GM23248 (cell line): ENCODE measurements around the gene KDM5C. TPM values are rescaled to one million over a fixed set of nuclear protein-coding genes. Genes with fewer than 3 reads are reported as not detected.
A peak's percentile ranks its signal among the peaks of the same experiment; 100 is the strongest.

Experiments
- DNase-seq: peaks from one replicate; pipeline ENCODE4 v3.0.0-alpha.2; 2015
- H2AFZ ChIP-seq: fragments of 200-600 bp; sonication (generic); 2 replicates; pipeline ENCODE4 v1.6.1; 2016; ENCODE audit warnings: antibody characterized with exemption
- H3F3A ChIP-seq: fragments of 200-600 bp; sonication (generic); 2 replicates; pipeline ENCODE4 v1.6.1; 2016; ENCODE audit warnings: mild to moderate bottlenecking, antibody characterized with exemption, mixed run types; ENCODE audit not compliant: insufficient read depth
- H3K27ac ChIP-seq: fragments of 200-600 bp; sonication (generic); 2 replicates; pipeline ENCODE4 v1.5.1; 2016; ENCODE audit warnings: mild to moderate bottlenecking
- H3K27me3 ChIP-seq: fragments of 200-600 bp; sonication (generic); replicated peaks from 2 replicates; pipeline ENCODE4 v1.6.1; 2016; ENCODE audit warnings: mild to moderate bottlenecking; ENCODE audit not compliant: insufficient read depth
- H3K36me3 ChIP-seq: fragments of 200-600 bp; sonication (generic); 2 replicates; pipeline ENCODE4 v1.6.1; 2016; ENCODE audit warnings: low read depth, mild to moderate bottlenecking
- H3K4me1 ChIP-seq: fragments of 200-600 bp; sonication (generic); 2 replicates; pipeline ENCODE4 v1.6.1; 2016; ENCODE audit warnings: mild to moderate bottlenecking; ENCODE audit not compliant: insufficient read depth
- H3K4me2 ChIP-seq: fragments of 200-600 bp; sonication (generic); one replicate; pipeline ENCODE4 v1.6.1; 2016; ENCODE audit warnings: mild to moderate bottlenecking; ENCODE audit not compliant: unreplicated experiment
- H3K4me3 ChIP-seq: fragments of 200-600 bp; sonication (generic); 2 replicates; pipeline ENCODE4 v1.5.1; 2016; ENCODE audit warnings: mild to moderate bottlenecking
- H3K79me2 ChIP-seq: fragments of 200-600 bp; sonication (generic); 2 replicates; pipeline ENCODE4 v1.6.1; 2016; ENCODE audit warnings: mild to moderate bottlenecking; ENCODE audit not compliant: insufficient read depth
- H3K9ac ChIP-seq: fragments of 200-600 bp; sonication (generic); 2 replicates; pipeline ENCODE4 v1.6.1; 2016; ENCODE audit warnings: mild to moderate bottlenecking
- H3K9me2 ChIP-seq: fragments of 200-600 bp; sonication (generic); 2 replicates; pipeline ENCODE4 v1.6.1; 2016; ENCODE audit warnings: mixed run types, mild to moderate bottlenecking, moderate library complexity; ENCODE audit not compliant: insufficient read depth
- H3K9me3 ChIP-seq: fragments of 200-600 bp; sonication (generic); one replicate; pipeline ENCODE4 v1.6.1; 2017; ENCODE audit warnings: low read depth
- H4K20me1 ChIP-seq: fragments of 200-600 bp; sonication (generic); 2 replicates; pipeline ENCODE4 v1.6.0; 2016; ENCODE audit not compliant: insufficient read depth
- EZH2 ChIP-seq: fragments of 200-600 bp; sonication (generic); IDR thresholded peaks from 2 replicates; pipeline ENCODE4 v1.6.1; 2018; ENCODE audit warnings: antibody characterized with exemption, mild to moderate bottlenecking; ENCODE audit not compliant: insufficient read depth, poor library complexity, severe bottlenecking
- EZH2phosphoT487 ChIP-seq: fragments of 200-600 bp; sonication (generic); IDR thresholded peaks from 2 replicates; pipeline ENCODE4 v1.6.1; 2018; ENCODE audit warnings: antibody characterized with exemption, moderate library complexity, mild to moderate bottlenecking, low read depth; ENCODE audit not compliant: insufficient read depth
- WGBS, 2 experiments: methylation state at CpG; one replicate each; pipeline ENCODE4 v1.1.6; 2015 to 2017; ENCODE audit warnings: low lambda C conversion rate in 2 of 2, low coverage in 1 of 2; ENCODE audit errors: missing lambda C conversion rate in 2 of 2; 5-methylcytosine and 5-hydroxymethylcytosine counted together
- in situ Hi-C: fragments of 300-500 bp; cut with MboI; formaldehyde crosslinking; loops from 2 replicates; pipeline ENCODE4 v1.15.0; 2020
- polyA plus RNA-seq: library from polyadenylated mRNA; unstranded; fragments of >200 nt; fragmentation: Nextera tagmentation; extraction: Ambion mirVana; gene quantifications from 2 replicates; pipeline ENCODE4 v1.2.1, GENCODE V29; 2016
- total RNA-seq: library from RNA; depleted of rRNA; stranded (reverse); fragments of >200 nt; shearing (Covaris generic); gene quantifications from 2 replicates; pipeline ENCODE4 v1.2.3, GENCODE V29; 2014

The KDM5C gene
- total and polyA plus RNA-seq, 2 experiments from 2014 or later, result 27.1 to 66.9 TPM

GRCh38 chrX:53247928-53248327 is 22.9 kb upstream of the KDM5C start:
- no peaks in the 10 kb centered on the region for H3K79me2 ChIP-seq
- no peaks in the 10 kb centered on the region for H3K9me2 ChIP-seq
- no peak overlapping the region for H2AFZ ChIP-seq
- 82 to 83% methylated on average over 7 to 10 of the region's 10 CpGs for WGBS, 2 experiments
- H3K9ac ChIP-seq, result no peak overlapping the region
- no peaks in the 10 kb centered on the region for H3K9me3 ChIP-seq
- no peak for DNase-seq
- no peaks in the 10 kb centered on the region for H3K27me3 ChIP-seq
- no peaks in the 10 kb centered on the region for H3F3A ChIP-seq
- no peaks in the 10 kb centered on the region for H3K4me1 ChIP-seq
- H3K27ac ChIP-seq, result no peak overlapping the region
- no peaks in the 10 kb centered on the region for H3K36me3 ChIP-seq
- no peaks in the 10 kb centered on the region for H4K20me1 ChIP-seq
- H3K4me2 ChIP-seq, result no peak overlapping the region
- TF ChIP-seq EZH2phosphoT487 (no peak), EZH2 (no peak)
- in situ Hi-C loops, result no loop called here
- no peak overlapping the region for H3K4me3 ChIP-seq

- H3K9me3 ChIP-seq, result no peaks in the 10 kb centered on the region
- H2AFZ ChIP-seq, result no peak overlapping the region
- TF ChIP-seq EZH2phosphoT487, result no peak
- H3K79me2 ChIP-seq, result no peaks in the 10 kb centered on the region
- no peak overlapping the region for H3K27ac ChIP-seq
- 54 to 75% methylated on average over 2 of the region's 2 CpGs for WGBS, 2 experiments
- H3K27me3 ChIP-seq, result no peaks in the 10 kb centered on the region
- no peak overlapping the region for H3K4me3 ChIP-seq
- no peaks in the 10 kb centered on the region for H3K9me2 ChIP-seq
- no peaks in the 10 kb centered on the region for H3K36me3 ChIP-seq
- H3K9ac ChIP-seq, result no peak overlapping the region
- no peak overlapping the region for H3K4me2 ChIP-seq
- in situ Hi-C loops, result no loop called here
- H3K4me1 ChIP-seq, result no peaks in the 10 kb centered on the region
- H3F3A ChIP-seq, result no peaks in the 10 kb centered on the region
- no peak for DNase-seq
- no peaks in the 10 kb centered on the region for H4K20me1 ChIP-seq
Observed at GRCh38 chrX:53246231-53246630, 21.2 kb upstream of the KDM5C start.

GRCh38 chrX:53244610-53245009 is 19.6 kb upstream of the KDM5C start:
- WGBS, 2 experiments, result 86 to 100% methylated on average over 1 of the region's 1 CpG
- TF ChIP-seq EZH2phosphoT487 (no peak), EZH2 (no peak)

GRCh38 chrX:53242310-53242709 is 17.3 kb upstream of the KDM5C start:
- Histone ChIP-seq H3K4me3 (no peak overlapping the region), H3K36me3 (no peaks in the 10 kb centered on the region), H3F3A (no peaks in the 10 kb centered on the region), H3K27me3 (no peaks in the 10 kb centered on the region), H3K79me2 (no peaks in the 10 kb centered on the region), H2AFZ (no peak overlapping the region), H3K9me3 (no peaks in the 10 kb centered on the region), H3K4me1 (no peaks in the 10 kb centered on the region), H3K9ac (no peak overlapping the region), H3K9me2 (no peaks in the 10 kb centered on the region), H4K20me1 (no peaks in the 10 kb centered on the region), H3K4me2 (no peak overlapping the region), H3K27ac (no peak overlapping the region)
- in situ Hi-C loops, result no loop called here
- 91 to 94% methylated on average over 3 to 4 of the region's 4 CpGs for WGBS, 2 experiments
- no peak for DNase-seq
- TF ChIP-seq EZH2phosphoT487 (no peak), EZH2 (no peak)

More at GRCh38 chrX:53244610-53245009, 19.6 kb upstream of the KDM5C start:
- no peaks in the 10 kb centered on the region for H3K9me2 ChIP-seq
- no peak overlapping the region for H3K27ac ChIP-seq
- H3F3A ChIP-seq, result no peaks in the 10 kb centered on the region
- H3K79me2 ChIP-seq, result no peaks in the 10 kb centered on the region
- H3K4me1 ChIP-seq, result no peaks in the 10 kb centered on the region
- no peak overlapping the region for H3K9ac ChIP-seq
- in situ Hi-C loops, result no loop called here
- no peak overlapping the region for H2AFZ ChIP-seq
- H3K36me3 ChIP-seq, result no peaks in the 10 kb centered on the region
- no peak overlapping the region for H3K4me3 ChIP-seq
- no peaks in the 10 kb centered on the region for H3K27me3 ChIP-seq
- H3K9me3 ChIP-seq, result no peaks in the 10 kb centered on the region
- no peaks in the 10 kb centered on the region for H4K20me1 ChIP-seq
- peak; percentile 10 for DNase-seq
- H3K4me2 ChIP-seq, result no peak overlapping the region

DNA sequence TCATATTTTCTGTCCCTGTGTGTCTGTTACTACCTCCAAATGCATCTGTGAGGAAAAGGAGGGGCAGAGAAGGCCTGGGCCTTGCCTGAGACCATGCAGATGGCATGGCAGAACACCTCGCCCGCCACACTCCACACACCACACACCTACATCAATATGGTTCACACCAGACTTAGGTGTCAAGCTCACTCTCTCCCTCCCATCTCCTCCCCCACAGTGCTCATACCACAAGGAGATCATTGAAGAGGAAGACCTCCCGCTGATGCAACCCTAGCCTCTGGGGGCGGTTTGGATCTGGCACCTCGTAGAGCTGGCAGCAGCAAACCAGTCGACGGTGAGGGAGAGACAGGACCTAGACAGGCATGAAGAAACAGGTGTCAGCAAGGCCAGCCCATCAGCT is 16.6 kb upstream of the KDM5C start:
- no peaks in the 10 kb centered on the region for H3K4me1 ChIP-seq
- H4K20me1 ChIP-seq, result no peaks in the 10 kb centered on the region
- no peaks in the 10 kb centered on the region for H3K9me3 ChIP-seq
- 88% methylated on average over 3 to 7 of the region's 7 CpGs for WGBS, 2 experiments
- no peaks in the 10 kb centered on the region for H3F3A ChIP-seq
- no peaks in the 10 kb centered on the region for H3K9me2 ChIP-seq
- no peak overlapping the region for H3K4me2 ChIP-seq
- no peaks in the 10 kb centered on the region for H3K27me3 ChIP-seq
- no peak overlapping the region for H2AFZ ChIP-seq
- no peak for DNase-seq
- no peak overlapping the region for H3K27ac ChIP-seq
- no peak overlapping the region for H3K4me3 ChIP-seq
- in situ Hi-C loops, result no loop called here
- no peaks in the 10 kb centered on the region for H3K36me3 ChIP-seq
- no peak overlapping the region for H3K9ac ChIP-seq
- TF ChIP-seq EZH2phosphoT487 (no peak), EZH2 (no peak)
- H3K79me2 ChIP-seq, result no peaks in the 10 kb centered on the region
